ENCODE measurements around the gene CDK8.

The CDK8 gene

DNA sequence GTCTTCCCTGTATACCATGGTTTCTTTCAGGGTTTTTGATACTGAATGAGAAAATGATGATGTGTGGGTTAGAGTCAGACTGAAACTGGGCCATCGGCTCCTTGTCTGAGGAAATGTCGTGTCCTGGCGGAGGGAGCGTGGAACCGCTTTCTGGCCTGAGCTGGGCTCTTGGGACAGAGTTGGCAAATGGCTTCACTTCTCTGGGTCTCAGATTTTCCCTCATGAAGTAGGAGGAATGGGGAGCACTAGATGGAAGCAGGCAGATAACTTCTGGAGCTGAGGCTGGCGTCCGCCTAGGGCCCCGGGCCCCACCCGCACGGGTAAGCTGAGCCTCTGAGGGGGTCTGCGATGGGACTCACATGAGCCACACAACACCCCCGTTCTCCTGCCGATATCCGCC, 170.3 kb downstream of the CDK8 start:
- TF ChIP-seq, protein P1, sequence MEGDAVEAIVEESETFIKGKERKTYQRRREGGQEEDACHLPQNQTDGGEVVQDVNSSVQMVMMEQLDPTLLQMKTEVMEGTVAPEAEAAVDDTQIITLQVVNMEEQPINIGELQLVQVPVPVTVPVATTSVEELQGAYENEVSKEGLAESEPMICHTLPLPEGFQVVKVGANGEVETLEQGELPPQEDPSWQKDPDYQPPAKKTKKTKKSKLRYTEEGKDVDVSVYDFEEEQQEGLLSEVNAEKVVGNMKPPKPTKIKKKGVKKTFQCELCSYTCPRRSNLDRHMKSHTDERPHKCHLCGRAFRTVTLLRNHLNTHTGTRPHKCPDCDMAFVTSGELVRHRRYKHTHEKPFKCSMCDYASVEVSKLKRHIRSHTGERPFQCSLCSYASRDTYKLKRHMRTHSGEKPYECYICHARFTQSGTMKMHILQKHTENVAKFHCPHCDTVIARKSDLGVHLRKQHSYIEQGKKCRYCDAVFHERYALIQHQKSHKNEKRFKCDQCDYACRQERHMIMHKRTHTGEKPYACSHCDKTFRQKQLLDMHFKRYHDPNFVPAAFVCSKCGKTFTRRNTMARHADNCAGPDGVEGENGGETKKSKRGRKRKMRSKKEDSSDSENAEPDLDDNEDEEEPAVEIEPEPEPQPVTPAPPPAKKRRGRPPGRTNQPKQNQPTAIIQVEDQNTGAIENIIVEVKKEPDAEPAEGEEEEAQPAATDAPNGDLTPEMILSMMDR (conservative IDR thresholded peaks at IDR 0.05; ENCODE audit: control insufficient read depth, insufficient read depth, low read depth, low read length), result no peak
- no peak for DNase-seq (ENCODE audit: low read depth)
- no peak overlapping the region for H3K4me3 ChIP-seq (ENCODE audit: control insufficient read depth, low read depth, low read length)

DNA sequence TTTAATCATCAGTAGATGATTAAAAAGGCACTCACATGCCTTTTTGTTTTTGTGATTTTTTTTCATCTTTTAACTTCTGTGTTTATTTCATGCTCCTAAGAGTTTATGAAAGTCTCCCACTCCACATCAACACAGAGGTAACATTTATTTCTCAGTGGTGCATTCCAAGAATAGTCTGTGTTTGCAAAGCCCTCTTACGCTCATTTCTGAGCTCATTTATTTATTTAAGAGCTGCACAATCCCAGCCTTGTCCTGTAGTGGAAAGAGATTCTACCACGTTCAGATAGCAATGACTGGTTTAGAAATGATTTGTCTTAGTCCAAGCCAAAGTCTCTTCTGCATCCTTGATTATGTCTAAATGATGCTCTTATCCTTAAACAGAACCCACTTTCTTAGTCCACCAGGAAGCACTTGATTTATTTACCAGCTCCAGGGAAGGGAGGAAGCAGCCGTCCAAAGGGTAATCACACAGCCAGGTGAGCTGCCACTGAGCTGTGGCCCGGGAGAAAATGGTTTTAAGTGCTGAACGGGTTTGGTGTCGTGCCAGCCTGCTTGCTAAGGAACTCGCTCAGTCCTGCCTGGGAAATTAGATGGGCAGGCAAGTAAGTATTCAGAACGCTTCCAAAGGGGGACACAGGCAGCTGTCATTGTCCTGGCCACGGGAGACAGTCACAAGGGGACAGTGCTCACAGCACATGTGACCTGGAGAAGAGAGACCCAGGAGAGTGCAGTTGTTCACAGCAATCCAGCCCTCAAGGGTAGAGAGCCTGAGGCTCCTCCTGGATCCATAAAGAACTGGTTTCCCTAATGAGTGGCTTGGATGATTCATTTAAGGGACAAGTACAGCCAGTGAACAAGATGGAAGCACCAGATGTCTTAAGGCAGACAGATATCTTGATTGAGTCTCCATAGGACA, 171.8 kb downstream of the CDK8 start:
- no peak overlapping the region for H3K4me3 ChIP-seq (ENCODE audit: control insufficient read depth, low read depth, low read length)
- DNase-seq (ENCODE audit: low read depth), result no peak

DNA sequence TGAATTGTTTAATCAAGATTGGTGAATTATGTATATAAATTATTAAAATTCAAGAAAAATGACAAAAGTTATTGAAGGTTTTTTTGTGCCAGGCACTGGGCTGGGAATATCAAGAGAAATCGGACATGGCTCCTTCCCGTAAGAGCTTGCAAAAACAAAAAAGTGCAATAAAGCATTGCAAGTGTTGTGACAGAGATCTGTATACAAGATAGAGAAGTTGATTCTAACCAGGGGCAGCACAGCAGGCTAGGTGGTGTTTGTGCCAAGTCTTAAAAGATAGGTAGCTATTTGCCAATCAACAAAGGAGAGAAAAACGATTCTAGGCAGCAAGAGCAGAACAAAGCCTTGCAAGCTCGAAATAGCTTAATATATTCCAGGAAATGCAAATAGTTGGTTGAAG, 179.8 kb downstream of the CDK8 start:
- no peak for DNase-seq (ENCODE audit: low read depth)
- no peak overlapping the region for H3K4me3 ChIP-seq (ENCODE audit: control insufficient read depth, low read depth, low read length)
- TF ChIP-seq, protein P1 (conservative IDR thresholded peaks at IDR 0.05; ENCODE audit: control insufficient read depth, insufficient read depth, low read depth, low read length), result no peak

More for the DNA sequence above, 171.8 kb downstream of the CDK8 start:
- TF ChIP-seq, protein P1 (conservative IDR thresholded peaks at IDR 0.05; ENCODE audit: control insufficient read depth, insufficient read depth, low read depth, low read length), result no peak

DNA sequence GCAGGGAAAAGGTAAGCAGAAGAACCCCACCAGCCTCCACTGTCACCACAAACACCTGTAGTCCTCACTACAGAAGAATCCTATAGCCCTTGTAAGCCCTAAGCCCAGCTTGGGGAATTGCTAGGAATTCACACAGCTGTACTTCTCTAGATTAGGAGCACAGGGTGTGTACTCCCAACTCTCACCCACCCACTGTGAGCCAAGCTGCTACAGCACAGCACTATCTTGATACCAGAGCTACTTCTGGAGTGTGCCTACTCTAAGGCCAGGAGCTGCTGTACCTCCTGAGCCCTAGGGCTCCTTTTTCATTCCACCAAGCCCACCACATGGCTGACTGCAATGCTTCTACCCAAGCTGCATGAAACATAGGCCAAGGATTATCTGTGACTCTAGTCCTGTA, 181.2 kb downstream of the CDK8 start:
- no peak overlapping the region for H3K4me3 ChIP-seq (ENCODE audit: control insufficient read depth, low read depth, low read length)
- no peak for DNase-seq (ENCODE audit: low read depth)
- TF ChIP-seq, protein P1 (conservative IDR thresholded peaks at IDR 0.05; ENCODE audit: control insufficient read depth, insufficient read depth, low read depth, low read length), result no peak

DNA sequence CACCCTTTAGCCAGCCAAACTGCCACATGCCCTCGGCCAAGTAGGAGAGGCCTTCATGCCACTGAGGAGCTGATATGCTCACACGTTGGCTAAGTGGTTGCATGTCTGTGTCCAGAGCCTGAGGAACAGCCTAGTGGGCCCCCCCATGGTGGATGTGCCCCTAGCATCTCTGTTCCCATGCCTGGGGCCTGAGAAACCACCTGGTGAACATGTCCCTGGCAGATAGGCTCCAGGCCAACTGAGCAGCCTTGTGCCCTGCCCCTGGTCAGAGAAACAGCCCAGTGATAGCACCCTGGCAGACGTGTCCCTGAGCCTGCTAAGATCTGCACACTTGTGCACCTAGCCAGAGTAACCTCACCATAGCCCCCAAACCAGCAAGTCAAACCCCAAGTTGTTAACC, 181.7 kb downstream of the CDK8 start:
- no peak overlapping the region for H3K4me3 ChIP-seq (ENCODE audit: control insufficient read depth, low read depth, low read length)
- DNase-seq (ENCODE audit: low read depth), result no peak
- TF ChIP-seq, protein P1 (conservative IDR thresholded peaks at IDR 0.05; ENCODE audit: control insufficient read depth, insufficient read depth, low read depth, low read length), result no peak

DNA sequence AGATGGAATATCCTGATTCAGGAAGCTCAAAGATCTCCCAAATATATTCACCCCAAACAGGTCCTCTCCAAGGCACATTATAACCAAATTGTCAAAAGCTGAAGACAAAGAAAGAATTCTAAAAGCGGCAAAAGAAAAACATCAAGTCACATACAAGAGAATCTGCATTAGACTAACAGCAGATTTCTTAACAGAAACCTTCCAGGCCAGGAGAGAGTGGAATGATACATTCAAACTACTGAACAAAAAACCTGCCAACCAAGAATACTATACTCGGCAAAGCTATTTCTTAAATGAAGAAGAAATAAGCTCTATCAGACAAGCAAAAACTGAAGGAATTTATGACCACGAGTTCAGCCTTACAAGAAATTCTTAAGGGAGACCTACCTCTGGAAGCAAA, 183.0 kb downstream of the CDK8 start:
- H3K4me3 ChIP-seq (ENCODE audit: control insufficient read depth, low read depth, low read length), result no peak overlapping the region
- TF ChIP-seq, protein P1 (conservative IDR thresholded peaks at IDR 0.05; ENCODE audit: control insufficient read depth, insufficient read depth, low read depth, low read length), result no peak
- DNase-seq (ENCODE audit: low read depth), result no peak
